HG03457 (cell line): ENCODE data around the gene QPRT.
"Not testable (repeated sequence)": the region's sequence is repeated elsewhere in the genome, so short reads cannot be mapped to it uniquely, and the experiment has no call there.

ENCODE experiments used
- ATAC-seq: cut with Tn5 transposase; IDR thresholded peaks from one replicate; pipeline ENCODE4 v1.9.1; 2021; ENCODE audit warnings: moderate number of reproducible peaks; ENCODE audit not compliant: unreplicated experiment

QPRT gene

GRCh38 chr16:29689490-29690351, 10.7 kb downstream of the QPRT start:
- ATAC-seq: not testable (repeated sequence)

DNA sequence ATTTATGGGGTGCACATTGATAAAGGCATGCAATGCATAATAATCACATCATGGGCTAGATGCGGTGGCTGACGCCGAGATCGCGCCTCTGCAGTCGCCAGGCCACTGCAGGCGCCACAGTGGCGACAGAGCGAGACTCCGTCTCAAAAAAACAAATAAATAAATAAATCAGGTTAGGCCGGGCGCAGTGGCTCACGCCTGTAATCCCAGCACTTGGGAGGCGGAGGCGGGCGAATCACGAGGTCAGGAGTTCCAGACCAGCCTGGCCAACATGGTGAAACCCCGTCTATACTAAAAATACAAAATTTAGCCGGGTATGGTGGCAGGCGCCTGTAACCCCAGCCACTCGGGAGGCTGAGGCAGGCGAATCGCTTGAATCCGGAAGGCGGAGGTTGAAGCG, 13.6 kb downstream of the QPRT start:
- not testable (repeated sequence) for ATAC-seq

GRCh38 chr16:29694384-29695195, 15.6 kb downstream of the QPRT start:
- ATAC-seq: no peak

GRCh38 chr16:29695675-29696074, 16.7 kb downstream of the QPRT start:
- ATAC-seq: not testable (repeated sequence)

GRCh38 chr16:29696881-29697331, 17.9 kb downstream of the QPRT start:
- ATAC-seq: no peak

DNA sequence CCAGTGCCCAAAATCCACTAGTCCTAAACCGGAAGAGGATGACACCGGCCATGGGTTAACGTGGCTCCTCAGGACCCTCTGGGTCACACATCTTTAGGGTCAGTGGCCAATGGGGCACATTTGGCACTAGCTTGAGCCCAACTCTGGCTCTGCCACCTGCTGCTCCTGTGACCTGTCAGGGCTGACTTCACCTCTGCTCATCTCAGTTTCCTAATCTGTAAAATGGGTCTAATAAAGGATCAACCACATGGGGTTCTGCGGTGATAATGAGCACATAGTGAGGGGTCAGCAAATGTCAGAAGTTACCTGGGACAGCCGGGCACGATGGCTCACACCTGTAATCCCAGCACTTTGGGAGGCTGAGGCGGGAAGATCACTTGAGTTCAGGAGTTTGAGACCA, 18.4 kb downstream of the QPRT start:
- no peak for ATAC-seq

GRCh38 chr16:29698042-29698441, 19.1 kb downstream of the QPRT start:
- ATAC-seq: no peak

DNA sequence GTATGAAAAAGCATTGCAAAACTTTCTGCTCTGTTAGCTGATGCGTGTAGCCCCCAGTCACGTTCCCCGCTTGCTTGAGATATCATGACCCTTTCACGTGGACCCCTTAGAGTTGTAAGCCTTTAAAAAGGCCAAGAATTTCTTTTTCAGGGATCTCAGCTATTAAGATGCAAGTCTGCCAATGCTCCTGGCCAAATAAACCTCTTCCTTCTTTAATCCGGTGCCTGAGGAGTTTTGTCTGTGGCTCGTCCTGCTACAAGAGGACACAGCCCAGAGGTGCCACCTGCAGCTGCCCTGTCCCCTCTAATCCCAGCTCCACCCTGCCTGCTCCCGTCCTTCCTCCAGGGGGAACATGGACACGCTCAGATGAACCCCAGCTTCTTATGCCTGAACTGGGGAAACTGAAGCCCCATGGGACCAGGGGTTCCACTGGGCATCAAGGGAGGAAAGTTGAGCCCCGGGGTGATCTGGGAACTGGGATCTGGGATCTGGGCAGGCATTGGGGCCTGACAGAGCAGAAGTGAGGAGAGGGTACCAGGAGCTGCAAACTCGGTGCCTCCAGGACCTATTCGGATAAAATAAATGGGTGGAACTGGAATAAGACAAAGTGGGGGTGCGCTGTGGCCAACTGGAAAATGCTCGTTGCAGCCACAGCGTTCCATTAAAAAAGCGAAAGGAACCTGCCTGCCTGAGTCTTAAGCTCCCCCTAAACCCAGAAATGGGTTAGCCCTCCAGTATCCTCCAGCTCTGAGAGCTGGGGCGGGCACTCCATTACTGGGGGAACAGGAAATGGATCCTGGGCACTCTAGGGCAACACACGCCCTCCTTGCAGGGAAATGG, 19.7 kb downstream of the QPRT start:
- ATAC-seq: no peak

DNA sequence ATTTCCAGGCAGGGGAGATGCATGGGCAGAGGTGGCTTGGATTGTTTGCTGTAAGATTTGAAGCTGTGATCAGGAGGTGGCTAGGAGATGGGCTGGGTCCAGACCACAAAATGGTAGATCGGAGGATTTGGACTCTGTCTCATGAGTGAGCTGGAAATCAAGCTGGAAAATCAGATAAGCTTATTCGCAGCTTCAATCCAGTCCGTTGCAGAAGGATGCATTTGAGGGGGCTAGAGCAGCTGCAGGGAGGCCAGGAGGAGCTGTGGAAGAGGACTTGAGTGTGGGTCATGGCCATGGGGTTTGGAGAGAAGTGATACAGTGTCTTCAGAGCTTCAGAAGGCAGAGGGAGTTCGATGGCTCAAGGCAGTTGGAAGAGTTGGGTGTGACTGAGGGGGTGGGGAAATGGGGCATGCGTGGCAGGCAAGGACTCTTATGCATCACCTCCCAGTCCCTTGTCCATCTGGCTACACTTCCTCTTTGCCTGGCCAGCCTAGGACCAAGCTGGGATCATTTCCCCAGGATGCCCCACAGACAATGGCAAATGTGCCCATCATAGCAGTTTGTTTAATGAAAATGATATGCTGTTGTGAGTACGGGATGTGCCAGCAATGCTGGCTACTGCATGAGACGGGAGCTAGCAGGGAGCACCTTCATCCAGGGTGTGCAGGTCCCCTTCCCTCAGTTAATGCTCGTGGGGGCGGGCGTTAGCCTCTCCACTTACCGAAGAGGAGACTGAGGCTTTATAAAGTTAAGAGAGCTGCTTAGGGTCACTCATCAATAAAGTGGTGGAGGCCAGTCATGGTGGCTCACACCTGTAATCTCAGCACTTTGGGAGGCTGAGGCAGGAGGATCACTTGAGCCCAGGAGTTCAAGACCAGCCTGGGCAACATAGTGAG, 20.6 kb downstream of the QPRT start:
- no peak for ATAC-seq

- ATAC-seq: no peak
Measured at GRCh38 chr16:29700253-29700987, 21.4 kb downstream of the QPRT start.

DNA sequence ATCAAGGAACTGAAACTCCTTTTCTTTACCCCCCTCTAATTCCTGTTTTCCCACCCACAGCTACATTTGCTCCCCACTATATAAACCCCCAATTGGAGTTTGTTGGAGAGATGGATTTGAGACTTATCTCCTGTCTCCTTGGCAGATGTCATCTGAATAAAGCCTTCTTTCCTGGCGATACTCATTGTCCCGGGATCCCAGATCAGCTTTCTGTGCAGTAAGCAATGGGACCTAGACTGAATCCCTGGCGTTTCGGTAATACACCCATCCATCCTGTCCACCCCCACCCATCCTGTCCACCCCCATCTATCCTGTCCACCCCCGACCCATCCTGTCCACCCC, 22.2 kb downstream of the QPRT start:
- no peak for ATAC-seq

GRCh38 chr16:29702269-29702668, 23.3 kb downstream of the QPRT start:
- ATAC-seq: no peak

GRCh38 chr16:29705030-29705429, 26.1 kb downstream of the QPRT start:
- no peak for ATAC-seq

GRCh38 chr16:29707160-29707559, 28.2 kb downstream of the QPRT start:
- not testable (repeated sequence) for ATAC-seq

DNA sequence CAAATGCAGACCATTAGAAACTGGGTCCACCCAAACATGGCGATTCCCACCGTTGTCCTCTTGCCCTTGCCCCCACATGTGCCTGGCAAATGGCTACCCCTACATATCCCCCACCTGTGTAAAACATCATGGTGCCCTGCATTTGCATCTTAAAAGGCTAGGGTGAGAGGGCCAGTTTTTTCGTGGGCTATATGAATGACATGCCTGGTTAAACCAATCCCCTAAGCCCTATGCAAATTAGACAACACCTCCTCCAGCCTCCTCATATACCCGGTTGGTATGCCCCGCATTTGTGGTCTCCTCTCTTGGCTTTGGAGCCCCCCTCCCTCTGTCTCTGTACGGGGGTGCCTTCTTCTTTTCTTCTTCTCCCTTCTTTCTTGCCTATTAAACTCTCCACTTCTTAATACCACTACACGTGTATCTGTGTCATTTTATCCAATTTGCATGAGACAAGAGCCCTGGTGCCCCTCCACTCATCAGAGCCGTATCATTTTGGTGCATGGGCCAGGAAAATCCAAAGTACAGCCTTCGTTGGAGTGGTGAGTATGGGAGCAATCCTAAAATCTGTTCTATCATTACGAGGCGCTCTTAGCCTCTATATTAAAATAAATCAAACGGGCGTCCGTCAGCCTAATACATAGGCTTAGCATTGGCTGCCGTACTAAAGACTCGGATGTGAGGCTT, 30.1 kb downstream of the QPRT start:
- no peak for ATAC-seq

DNA sequence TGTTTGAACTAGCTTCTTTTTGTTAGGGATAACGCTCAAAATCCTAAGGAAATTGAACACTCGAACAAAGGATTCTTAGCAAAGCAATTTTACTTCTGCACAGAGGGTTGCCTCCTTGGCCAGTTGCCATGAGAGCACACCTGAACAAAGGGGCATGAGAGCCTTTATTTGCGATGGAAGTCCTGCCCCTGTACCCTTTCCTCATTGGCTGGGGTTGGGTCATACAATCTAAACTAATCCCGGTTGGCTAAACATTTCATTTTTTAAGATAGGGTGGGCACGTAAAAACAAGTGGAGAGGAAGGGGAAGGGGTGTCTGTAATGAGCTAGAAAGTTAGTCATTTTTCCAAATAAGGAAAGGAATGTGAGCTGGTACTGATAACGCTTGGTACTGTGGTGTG, 30.7 kb downstream of the QPRT start:
- ATAC-seq: not testable (repeated sequence)

- no peak for ATAC-seq
Measured at GRCh38 chr16:29710227-29711219, 31.5 kb downstream of the QPRT start.

- no peak for ATAC-seq
Measured at GRCh38 chr16:29712809-29713208, 33.8 kb downstream of the QPRT start.
